Measurements from ENCODE around the gene C17orf114.
A peak's percentile ranks its signal among the peaks of the same experiment; 100 is the strongest.

C17orf114 gene

DNA sequence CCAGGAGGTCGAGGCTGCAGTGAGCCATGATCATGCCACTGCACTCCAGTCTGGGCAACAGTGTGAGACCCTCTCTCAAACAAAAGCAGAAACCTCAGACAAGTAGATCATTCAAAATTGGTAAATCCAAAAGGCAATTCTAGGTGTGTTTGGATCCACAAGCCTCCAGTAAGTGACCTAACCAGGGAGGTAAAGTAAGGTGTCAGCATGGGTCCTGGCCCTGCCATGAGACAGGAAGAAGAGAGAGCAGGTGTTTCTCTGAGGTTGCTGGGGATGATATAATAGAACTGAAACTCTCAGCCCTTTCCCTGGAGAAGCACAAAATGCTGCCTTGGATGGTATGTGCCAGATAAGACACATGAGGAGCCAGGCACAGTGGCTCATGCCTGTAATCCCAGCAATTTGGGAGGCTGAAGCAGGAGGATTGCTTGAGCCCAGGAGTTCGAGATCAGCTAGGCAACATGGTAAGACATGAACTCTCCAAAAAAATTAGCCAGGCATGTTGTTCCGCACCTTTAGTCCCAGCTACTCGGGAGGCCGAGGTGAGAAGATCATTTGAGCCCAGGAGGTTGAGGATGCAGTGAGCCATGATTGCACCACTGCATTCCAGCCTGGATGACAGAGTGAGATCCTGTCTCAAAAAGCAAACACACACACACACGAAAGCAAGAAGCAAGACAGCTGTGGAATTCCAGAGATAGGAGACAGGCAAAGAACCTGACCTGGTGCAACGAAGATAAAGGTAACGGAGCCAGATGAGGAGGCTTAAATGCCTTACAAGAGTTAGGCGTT lies 24.0 kb downstream of the C17orf114 start (continued):
- TF ChIP-seq, protein P1, sequence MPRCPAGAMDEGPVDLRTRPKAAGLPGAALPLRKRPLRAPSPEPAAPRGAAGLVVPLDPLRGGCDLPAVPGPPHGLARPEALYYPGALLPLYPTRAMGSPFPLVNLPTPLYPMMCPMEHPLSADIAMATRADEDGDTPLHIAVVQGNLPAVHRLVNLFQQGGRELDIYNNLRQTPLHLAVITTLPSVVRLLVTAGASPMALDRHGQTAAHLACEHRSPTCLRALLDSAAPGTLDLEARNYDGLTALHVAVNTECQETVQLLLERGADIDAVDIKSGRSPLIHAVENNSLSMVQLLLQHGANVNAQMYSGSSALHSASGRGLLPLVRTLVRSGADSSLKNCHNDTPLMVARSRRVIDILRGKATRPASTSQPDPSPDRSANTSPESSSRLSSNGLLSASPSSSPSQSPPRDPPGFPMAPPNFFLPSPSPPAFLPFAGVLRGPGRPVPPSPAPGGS (CRISPR knock-in tag; IDR thresholded peaks at IDR 0.05): peak; percentile 32; the same call in 1 of the 2 replicates
- TF ChIP-seq, protein P2, sequence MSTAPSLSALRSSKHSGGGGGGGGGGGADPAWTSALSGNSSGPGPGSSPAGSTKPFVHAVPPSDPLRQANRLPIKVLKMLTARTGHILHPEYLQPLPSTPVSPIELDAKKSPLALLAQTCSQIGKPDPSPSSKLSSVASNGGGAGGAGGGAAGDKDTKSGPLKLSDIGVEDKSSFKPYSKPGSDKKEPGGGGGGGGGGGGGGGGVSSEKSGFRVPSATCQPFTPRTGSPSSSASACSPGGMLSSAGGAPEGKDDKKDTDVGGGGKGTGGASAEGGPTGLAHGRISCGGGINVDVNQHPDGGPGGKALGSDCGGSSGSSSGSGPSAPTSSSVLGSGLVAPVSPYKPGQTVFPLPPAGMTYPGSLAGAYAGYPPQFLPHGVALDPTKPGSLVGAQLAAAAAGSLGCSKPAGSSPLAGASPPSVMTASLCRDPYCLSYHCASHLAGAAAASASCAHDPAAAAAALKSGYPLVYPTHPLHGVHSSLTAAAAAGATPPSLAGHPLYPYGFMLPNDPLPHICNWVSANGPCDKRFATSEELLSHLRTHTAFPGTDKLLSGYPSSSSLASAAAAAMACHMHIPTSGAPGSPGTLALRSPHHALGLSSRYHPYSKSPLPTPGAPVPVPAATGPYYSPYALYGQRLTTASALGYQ (CRISPR knock-in tag; IDR thresholded peaks at IDR 0.05): peak; percentile 57; the same call in 1 of the 2 replicates
- TF ChIP-seq ZMYM3 (CRISPR knock-in tag; IDR thresholded peaks at IDR 0.05) (peak; percentile 95), TEAD3 (CRISPR knock-in tag; optimal IDR thresholded peaks at IDR 0.05; ENCODE audit: borderline replicate concordance) (peak; percentile 100), ZNF652 (CRISPR knock-in tag; IDR thresholded peaks at IDR 0.05; ENCODE audit: borderline replicate concordance, low read depth) (peak; percentile 38; the same call in 1 of the 2 replicates), SYNCRIP (IDR thresholded peaks at IDR 0.05; ENCODE audit: insufficient read depth, low read depth, low read length) (no peak), KAT8 (CRISPR knock-in tag; IDR thresholded peaks at IDR 0.05) (peak; percentile 50; the same call in 1 of the 2 replicates), RARA (CRISPR knock-in tag; IDR thresholded peaks at IDR 0.05) (peak; percentile 79), ZNF879 (CRISPR knock-in tag; IDR thresholded peaks at IDR 0.05) (0 out of 2 replicates have a peak, but pooled peaks have one; percentile 52), THAP11 (CRISPR knock-in tag; IDR thresholded peaks at IDR 0.05) (peak; percentile 83)
- TF ChIP-seq, protein P3, sequence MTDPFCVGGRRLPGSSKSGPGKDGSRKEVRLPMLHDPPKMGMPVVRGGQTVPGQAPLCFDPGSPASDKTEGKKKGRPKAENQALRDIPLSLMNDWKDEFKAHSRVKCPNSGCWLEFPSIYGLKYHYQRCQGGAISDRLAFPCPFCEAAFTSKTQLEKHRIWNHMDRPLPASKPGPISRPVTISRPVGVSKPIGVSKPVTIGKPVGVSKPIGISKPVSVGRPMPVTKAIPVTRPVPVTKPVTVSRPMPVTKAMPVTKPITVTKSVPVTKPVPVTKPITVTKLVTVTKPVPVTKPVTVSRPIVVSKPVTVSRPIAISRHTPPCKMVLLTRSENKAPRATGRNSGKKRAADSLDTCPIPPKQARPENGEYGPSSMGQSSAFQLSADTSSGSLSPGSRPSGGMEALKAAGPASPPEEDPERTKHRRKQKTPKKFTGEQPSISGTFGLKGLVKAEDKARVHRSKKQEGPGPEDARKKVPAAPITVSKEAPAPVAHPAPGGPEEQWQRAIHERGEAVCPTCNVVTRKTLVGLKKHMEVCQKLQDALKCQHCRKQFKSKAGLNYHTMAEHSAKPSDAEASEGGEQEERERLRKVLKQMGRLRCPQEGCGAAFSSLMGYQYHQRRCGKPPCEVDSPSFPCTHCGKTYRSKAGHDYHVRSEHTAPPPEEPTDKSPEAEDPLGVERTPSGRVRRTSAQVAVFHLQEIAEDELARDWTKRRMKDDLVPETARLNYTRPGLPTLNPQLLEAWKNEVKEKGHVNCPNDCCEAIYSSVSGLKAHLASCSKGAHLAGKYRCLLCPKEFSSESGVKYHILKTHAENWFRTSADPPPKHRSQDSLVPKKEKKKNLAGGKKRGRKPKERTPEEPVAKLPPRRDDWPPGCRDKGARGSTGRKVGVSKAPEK (CRISPR knock-in tag; IDR thresholded peaks at IDR 0.05; ENCODE audit: borderline replicate concordance): 0 out of 2 replicates have a peak, but pooled peaks have one; percentile 88
- TF ChIP-seq, protein P4, sequence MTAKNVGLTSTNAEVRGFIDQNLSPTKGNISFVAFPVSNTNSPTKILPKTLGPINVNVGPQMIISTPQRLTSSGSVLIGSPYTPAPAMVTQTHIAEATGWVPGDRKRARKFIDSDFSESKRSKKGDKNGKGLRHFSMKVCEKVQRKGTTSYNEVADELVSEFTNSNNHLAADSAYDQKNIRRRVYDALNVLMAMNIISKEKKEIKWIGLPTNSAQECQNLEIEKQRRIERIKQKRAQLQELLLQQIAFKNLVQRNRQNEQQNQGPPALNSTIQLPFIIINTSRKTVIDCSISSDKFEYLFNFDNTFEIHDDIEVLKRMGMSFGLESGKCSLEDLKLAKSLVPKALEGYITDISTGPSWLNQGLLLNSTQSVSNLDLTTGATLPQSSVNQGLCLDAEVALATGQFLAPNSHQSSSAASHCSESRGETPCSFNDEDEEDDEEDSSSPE (CRISPR knock-in tag; IDR thresholded peaks at IDR 0.05): peak; percentile 47; the same call in 1 of the 2 replicates
- TF ChIP-seq, protein P5, sequence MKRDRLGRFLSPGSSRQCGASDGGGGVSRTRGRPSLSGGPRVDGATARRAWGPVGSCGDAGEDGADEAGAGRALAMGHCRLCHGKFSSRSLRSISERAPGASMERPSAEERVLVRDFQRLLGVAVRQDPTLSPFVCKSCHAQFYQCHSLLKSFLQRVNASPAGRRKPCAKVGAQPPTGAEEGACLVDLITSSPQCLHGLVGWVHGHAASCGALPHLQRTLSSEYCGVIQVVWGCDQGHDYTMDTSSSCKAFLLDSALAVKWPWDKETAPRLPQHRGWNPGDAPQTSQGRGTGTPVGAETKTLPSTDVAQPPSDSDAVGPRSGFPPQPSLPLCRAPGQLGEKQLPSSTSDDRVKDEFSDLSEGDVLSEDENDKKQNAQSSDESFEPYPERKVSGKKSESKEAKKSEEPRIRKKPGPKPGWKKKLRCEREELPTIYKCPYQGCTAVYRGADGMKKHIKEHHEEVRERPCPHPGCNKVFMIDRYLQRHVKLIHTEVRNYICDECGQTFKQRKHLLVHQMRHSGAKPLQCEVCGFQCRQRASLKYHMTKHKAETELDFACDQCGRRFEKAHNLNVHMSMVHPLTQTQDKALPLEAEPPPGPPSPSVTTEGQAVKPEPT (CRISPR knock-in tag; IDR thresholded peaks at IDR 0.05; ENCODE audit: low read depth): no peak
- TF ChIP-seq, protein P6, sequence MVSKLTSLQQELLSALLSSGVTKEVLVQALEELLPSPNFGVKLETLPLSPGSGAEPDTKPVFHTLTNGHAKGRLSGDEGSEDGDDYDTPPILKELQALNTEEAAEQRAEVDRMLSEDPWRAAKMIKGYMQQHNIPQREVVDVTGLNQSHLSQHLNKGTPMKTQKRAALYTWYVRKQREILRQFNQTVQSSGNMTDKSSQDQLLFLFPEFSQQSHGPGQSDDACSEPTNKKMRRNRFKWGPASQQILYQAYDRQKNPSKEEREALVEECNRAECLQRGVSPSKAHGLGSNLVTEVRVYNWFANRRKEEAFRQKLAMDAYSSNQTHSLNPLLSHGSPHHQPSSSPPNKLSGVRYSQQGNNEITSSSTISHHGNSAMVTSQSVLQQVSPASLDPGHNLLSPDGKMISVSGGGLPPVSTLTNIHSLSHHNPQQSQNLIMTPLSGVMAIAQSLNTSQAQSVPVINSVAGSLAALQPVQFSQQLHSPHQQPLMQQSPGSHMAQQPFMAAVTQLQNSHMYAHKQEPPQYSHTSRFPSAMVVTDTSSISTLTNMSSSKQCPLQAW (CRISPR knock-in tag; IDR thresholded peaks at IDR 0.05): peak; percentile 79
- TF ChIP-seq, protein P7, sequence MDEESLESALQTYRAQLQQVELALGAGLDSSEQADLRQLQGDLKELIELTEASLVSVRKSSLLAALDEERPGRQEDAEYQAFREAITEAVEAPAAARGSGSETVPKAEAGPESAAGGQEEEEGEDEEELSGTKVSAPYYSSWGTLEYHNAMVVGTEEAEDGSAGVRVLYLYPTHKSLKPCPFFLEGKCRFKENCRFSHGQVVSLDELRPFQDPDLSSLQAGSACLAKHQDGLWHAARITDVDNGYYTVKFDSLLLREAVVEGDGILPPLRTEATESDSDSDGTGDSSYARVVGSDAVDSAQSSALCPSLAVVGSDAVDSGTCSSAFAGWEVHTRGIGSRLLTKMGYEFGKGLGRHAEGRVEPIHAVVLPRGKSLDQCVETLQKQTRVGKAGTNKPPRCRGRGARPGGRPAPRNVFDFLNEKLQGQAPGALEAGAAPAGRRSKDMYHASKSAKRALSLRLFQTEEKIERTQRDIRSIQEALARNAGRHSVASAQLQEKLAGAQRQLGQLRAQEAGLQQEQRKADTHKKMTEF (CRISPR knock-in tag; IDR thresholded peaks at IDR 0.05): peak; percentile 84
